Measurements from ENCODE around the gene GCC2. TPM values are rescaled to one million over a fixed set of nuclear protein-coding genes. Genes with fewer than 3 reads are reported as not detected.

The GCC2 gene
- total and polyA plus RNA-seq, 2 of the 8 experiments (the other 6 are each of a cell fraction or from before 2014, with no cell fraction given): 4.6 to 54.9 TPM

GRCh38 chr2:108542071-108542470 lies 93.1 kb downstream of the GCC2 start:
- no peak overlapping the region for H3K9ac ChIP-seq (replicated peaks in 1 of 4; ENCODE audit: extremely low read depth in 1 of 4, low read depth in 3 of 4, low read length in 3 of 4)
- H2BK5ac ChIP-seq (ENCODE audit: low read depth, low read length): no peak overlapping the region
- no peak overlapping the region for H2AK5ac ChIP-seq (ENCODE audit: low read depth, low read length)
- H3K14ac ChIP-seq (ENCODE audit: insufficient read length): no peak overlapping the region
- H3K4me1 ChIP-seq (replicated peaks in 1 of 4; ENCODE audit: control insufficient read depth in 3 of 4, insufficient read depth in 4 of 4, low read length in 3 of 4): peaks cover 0 to 3% (median 0%) of the 10 kb centered on the region in 4 experiments; a peak in 1 of 7 replicates
- no peak overlapping the region for H4K91ac ChIP-seq (replicated peaks; ENCODE audit: insufficient read length, low read length)
- no peak overlapping the region for H4K5ac ChIP-seq (ENCODE audit: insufficient read length, low read depth, low read length)
- H3K27ac ChIP-seq (ENCODE audit: low read depth, low read length): no peak overlapping the region
- CTCF ChIA-PET (ENCODE audit: partially characterized antibody): interaction anchor here (1.2 to 2.0 kb wide), 4 partner anchors 13 to 190 kb away, joined by 3 to 5 read pairs (median 4); no protein-coding TSS in a partner anchor
- POLR2A ChIA-PET (ENCODE audit: partially characterized antibody): interaction anchor here (1.7 kb wide), 1 partner anchor 8 kb away, joined by 5 read pairs; no protein-coding TSS in a partner anchor
- H2BK20ac ChIP-seq (ENCODE audit: low read length): no peak overlapping the region
- FAIRE-seq (no peak), DNase-seq (ENCODE audit: low read depth in 1 of 2, low spot score in 2 of 2) (no peak)
- no peak overlapping the region for H2AFZ ChIP-seq (ENCODE audit: low read length)
- no peaks in the 10 kb centered on the region for H3K36me3 ChIP-seq (ENCODE audit: control insufficient read depth in 2 of 4, insufficient read depth in 4 of 4, low read length in 3 of 4)
- 96% methylated on average over 4 of the region's 4 CpGs; no CpG with 5 or more reads in 1 of the 2 experiments for WGBS, 2 experiments (ENCODE audit: extremely low coverage in 1 of 2, insufficient coverage in 1 of 2, insufficient read length in 1 of 2, insufficient replicate concordance in 2 of 2, low coverage in 1 of 2, low lambda C conversion rate in 2 of 2, missing lambda C conversion rate in 1 of 2)
- no peaks in the 10 kb centered on the region for H4K20me1 ChIP-seq (replicated peaks in 1 of 2; ENCODE audit: control insufficient read depth in 1 of 2, insufficient read depth in 2 of 2, low read length in 2 of 2)
- H3K56ac ChIP-seq (replicated peaks; ENCODE audit: insufficient read length, low read depth, low read length): no peak overlapping the region
- no peak overlapping the region for H4K8ac ChIP-seq (ENCODE audit: extremely low read depth, insufficient read depth, low read length)
- H3K79me2 ChIP-seq (ENCODE audit: control insufficient read depth in 1 of 2, insufficient read depth in 2 of 2, low read length in 2 of 2): peaks cover 0 to 56% of the 10 kb centered on the region in 2 experiments; a peak in 2 of 4 replicates
- no peak overlapping the region for H2BK12ac ChIP-seq (ENCODE audit: low read depth, low read length)
- H3K27me3 ChIP-seq (replicated peaks in 1 of 4; ENCODE audit: control insufficient read depth in 3 of 4, extremely low read depth in 1 of 4, insufficient read depth in 3 of 4, low read length in 3 of 4): no peaks in the 10 kb centered on the region
- peaks cover 4% of the 10 kb centered on the region for H3K79me1 ChIP-seq (ENCODE audit: low read depth, low read length)
- no peak overlapping the region for H3K4me2 ChIP-seq (ENCODE audit: insufficient read depth in 1 of 2, low read depth in 2 of 2, low read length in 2 of 2)
- H3K23me2 ChIP-seq (ENCODE audit: low read depth, low read length): no peaks in the 10 kb centered on the region
- H3K23ac ChIP-seq (ENCODE audit: insufficient read length): no peak overlapping the region
- no peak overlapping the region for H3K4ac ChIP-seq (replicated peaks; ENCODE audit: insufficient read length, low read depth, low read length)
- H2BK120ac ChIP-seq (replicated peaks; ENCODE audit: low read depth, low read length): no peak overlapping the region
- peaks cover 0 to 8% of the 10 kb centered on the region in 2 experiments; a peak in 3 of 4 replicates for H3K9me3 ChIP-seq (ENCODE audit: insufficient read depth in 2 of 2, low read depth in 1 of 2, low read length in 1 of 2)
- no peak overlapping the region for H3K18ac ChIP-seq (ENCODE audit: extremely low read depth, low read length)
- TF ChIP-seq ASH2L (IDR thresholded peaks at IDR 0.05; ENCODE audit: low read length): no peak
- TF ChIP-seq TEAD4 (IDR thresholded peaks at IDR 0.05; ENCODE audit: low read depth, low read length): no peak
- TF ChIP-seq SIX5 (IDR thresholded peaks at IDR 0.05; ENCODE audit: low read depth, low read length): no peak
- TF ChIP-seq, protein P1, sequence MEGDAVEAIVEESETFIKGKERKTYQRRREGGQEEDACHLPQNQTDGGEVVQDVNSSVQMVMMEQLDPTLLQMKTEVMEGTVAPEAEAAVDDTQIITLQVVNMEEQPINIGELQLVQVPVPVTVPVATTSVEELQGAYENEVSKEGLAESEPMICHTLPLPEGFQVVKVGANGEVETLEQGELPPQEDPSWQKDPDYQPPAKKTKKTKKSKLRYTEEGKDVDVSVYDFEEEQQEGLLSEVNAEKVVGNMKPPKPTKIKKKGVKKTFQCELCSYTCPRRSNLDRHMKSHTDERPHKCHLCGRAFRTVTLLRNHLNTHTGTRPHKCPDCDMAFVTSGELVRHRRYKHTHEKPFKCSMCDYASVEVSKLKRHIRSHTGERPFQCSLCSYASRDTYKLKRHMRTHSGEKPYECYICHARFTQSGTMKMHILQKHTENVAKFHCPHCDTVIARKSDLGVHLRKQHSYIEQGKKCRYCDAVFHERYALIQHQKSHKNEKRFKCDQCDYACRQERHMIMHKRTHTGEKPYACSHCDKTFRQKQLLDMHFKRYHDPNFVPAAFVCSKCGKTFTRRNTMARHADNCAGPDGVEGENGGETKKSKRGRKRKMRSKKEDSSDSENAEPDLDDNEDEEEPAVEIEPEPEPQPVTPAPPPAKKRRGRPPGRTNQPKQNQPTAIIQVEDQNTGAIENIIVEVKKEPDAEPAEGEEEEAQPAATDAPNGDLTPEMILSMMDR (IDR thresholded peaks at IDR 0.05; ENCODE audit: control extremely low read depth in 1 of 3, insufficient read depth in 1 of 3, low read depth in 1 of 3, low read length in 3 of 3): no peak
- no peak for TF ChIP-seq JUN (IDR thresholded peaks at IDR 0.05; ENCODE audit: low read depth, low read length)
- TF ChIP-seq RFX5 (IDR thresholded peaks at IDR 0.05; ENCODE audit: borderline replicate concordance, low read depth, low read length): no peak
- TF ChIP-seq SAP30 (IDR thresholded peaks at IDR 0.05; ENCODE audit: insufficient read depth, insufficient replicate concordance, low read length): no peak
- TF ChIP-seq HDAC6 (IDR thresholded peaks at IDR 0.05; ENCODE audit: low read depth, low read length): no peak
- TF ChIP-seq CBX5 (IDR thresholded peaks at IDR 0.05; ENCODE audit: low read depth, low read length): no peak
- TF ChIP-seq KDM5A (IDR thresholded peaks at IDR 0.05; ENCODE audit: low read length): no peak
- no peak for TF ChIP-seq POU5F1 (IDR thresholded peaks at IDR 0.05; ENCODE audit: low read depth, low read length)
- H2BK15ac ChIP-seq (ENCODE audit: low read length): no peak overlapping the region
- H3K4me3 ChIP-seq (ENCODE audit: extremely low read depth in 1 of 4, insufficient read depth in 2 of 4, low read depth in 3 of 4, low read length in 4 of 4): no peak overlapping the region
